Measurements from ENCODE around the gene AKNA. TPM values are rescaled to one million over a fixed set of nuclear protein-coding genes. Genes with fewer than 3 reads are reported as not detected.

AKNA gene
- total RNA-seq, 1 experiment from 2014 or later: 29.3 TPM

GRCh38 chr9:114362394-114362793 lies 25.4 kb downstream of the AKNA start:
- Mint-ChIP-seq H3K4me1 (peaks cover 8% of the 10 kb centered on the region), H3K27me3 (ENCODE audit: low read depth) (no peaks in the 10 kb centered on the region), H3K4me3 (no peak overlapping the region), H3K36me3 (peaks cover 49% of the 10 kb centered on the region), H3K27ac (no peak overlapping the region), H3K9me3 (no peaks in the 10 kb centered on the region)
- ATAC-seq (no peak), DNase-seq (ENCODE audit: low spot score) (no peak)
- ChIA-PET CTCF (interaction anchor here (0.6 to 1.4 kb wide), 3 partner anchors 23 to 26 kb away, joined by 3 to 4 read pairs (median 3); no protein-coding TSS in a partner anchor), POLR2A (no interaction called here)
- TF ChIP-seq ZNF232 (CRISPR knock-in tag; IDR thresholded peaks at IDR 0.05) (no peak), IRF1 (CRISPR knock-in tag; IDR thresholded peaks at IDR 0.05) (no peak), ZNF317 (CRISPR knock-in tag; IDR thresholded peaks at IDR 0.05; ENCODE audit: borderline replicate concordance, low read depth) (no peak), ZNF532 (CRISPR knock-in tag; IDR thresholded peaks at IDR 0.05; ENCODE audit: borderline replicate concordance) (no peak), GABPB1 (CRISPR knock-in tag; IDR thresholded peaks at IDR 0.05) (no peak), ATF2 (CRISPR knock-in tag; IDR thresholded peaks at IDR 0.05; ENCODE audit: borderline replicate concordance, low read depth) (no peak), AR (CRISPR knock-in tag; IDR thresholded peaks at IDR 0.05) (no peak), EMX1 (CRISPR knock-in tag; IDR thresholded peaks at IDR 0.05) (no peak), SOX15 (CRISPR knock-in tag; IDR thresholded peaks at IDR 0.05) (no peak), JUN (CRISPR knock-in tag; IDR thresholded peaks at IDR 0.05) (no peak), NR3C1 (CRISPR knock-in tag; conservative IDR thresholded peaks at IDR 0.05; ENCODE audit: low read depth) (no peak), ZNF423 (CRISPR knock-in tag; IDR thresholded peaks at IDR 0.05) (no peak), CBFB (CRISPR knock-in tag; IDR thresholded peaks at IDR 0.05; ENCODE audit: low read depth) (no peak), NR2C2 (CRISPR knock-in tag; IDR thresholded peaks at IDR 0.05) (no peak)
- TF ChIP-seq, protein P1, sequence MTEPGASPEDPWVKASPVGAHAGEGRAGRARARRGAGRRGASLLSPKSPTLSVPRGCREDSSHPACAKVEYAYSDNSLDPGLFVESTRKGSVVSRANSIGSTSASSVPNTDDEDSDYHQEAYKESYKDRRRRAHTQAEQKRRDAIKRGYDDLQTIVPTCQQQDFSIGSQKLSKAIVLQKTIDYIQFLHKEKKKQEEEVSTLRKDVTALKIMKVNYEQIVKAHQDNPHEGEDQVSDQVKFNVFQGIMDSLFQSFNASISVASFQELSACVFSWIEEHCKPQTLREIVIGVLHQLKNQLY (CRISPR knock-in tag; IDR thresholded peaks at IDR 0.05): no peak
- TF ChIP-seq, protein P2, sequence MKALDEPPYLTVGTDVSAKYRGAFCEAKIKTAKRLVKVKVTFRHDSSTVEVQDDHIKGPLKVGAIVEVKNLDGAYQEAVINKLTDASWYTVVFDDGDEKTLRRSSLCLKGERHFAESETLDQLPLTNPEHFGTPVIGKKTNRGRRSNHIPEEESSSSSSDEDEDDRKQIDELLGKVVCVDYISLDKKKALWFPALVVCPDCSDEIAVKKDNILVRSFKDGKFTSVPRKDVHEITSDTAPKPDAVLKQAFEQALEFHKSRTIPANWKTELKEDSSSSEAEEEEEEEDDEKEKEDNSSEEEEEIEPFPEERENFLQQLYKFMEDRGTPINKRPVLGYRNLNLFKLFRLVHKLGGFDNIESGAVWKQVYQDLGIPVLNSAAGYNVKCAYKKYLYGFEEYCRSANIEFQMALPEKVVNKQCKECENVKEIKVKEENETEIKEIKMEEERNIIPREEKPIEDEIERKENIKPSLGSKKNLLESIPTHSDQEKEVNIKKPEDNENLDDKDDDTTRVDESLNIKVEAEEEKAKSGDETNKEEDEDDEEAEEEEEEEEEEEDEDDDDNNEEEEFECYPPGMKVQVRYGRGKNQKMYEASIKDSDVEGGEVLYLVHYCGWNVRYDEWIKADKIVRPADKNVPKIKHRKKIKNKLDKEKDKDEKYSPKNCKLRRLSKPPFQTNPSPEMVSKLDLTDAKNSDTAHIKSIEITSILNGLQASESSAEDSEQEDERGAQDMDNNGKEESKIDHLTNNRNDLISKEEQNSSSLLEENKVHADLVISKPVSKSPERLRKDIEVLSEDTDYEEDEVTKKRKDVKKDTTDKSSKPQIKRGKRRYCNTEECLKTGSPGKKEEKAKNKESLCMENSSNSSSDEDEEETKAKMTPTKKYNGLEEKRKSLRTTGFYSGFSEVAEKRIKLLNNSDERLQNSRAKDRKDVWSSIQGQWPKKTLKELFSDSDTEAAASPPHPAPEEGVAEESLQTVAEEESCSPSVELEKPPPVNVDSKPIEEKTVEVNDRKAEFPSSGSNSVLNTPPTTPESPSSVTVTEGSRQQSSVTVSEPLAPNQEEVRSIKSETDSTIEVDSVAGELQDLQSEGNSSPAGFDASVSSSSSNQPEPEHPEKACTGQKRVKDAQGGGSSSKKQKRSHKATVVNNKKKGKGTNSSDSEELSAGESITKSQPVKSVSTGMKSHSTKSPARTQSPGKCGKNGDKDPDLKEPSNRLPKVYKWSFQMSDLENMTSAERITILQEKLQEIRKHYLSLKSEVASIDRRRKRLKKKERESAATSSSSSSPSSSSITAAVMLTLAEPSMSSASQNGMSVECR (CRISPR knock-in tag; IDR thresholded peaks at IDR 0.05; ENCODE audit: borderline replicate concordance): no peak
- TF ChIP-seq, protein P3, sequence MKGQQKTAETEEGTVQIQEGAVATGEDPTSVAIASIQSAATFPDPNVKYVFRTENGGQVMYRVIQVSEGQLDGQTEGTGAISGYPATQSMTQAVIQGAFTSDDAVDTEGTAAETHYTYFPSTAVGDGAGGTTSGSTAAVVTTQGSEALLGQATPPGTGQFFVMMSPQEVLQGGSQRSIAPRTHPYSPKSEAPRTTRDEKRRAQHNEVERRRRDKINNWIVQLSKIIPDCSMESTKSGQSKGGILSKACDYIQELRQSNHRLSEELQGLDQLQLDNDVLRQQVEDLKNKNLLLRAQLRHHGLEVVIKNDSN (CRISPR knock-in tag; IDR thresholded peaks at IDR 0.05): no peak
